ENCODE measurements around the gene PCDHA4.

The PCDHA4 gene

DNA sequence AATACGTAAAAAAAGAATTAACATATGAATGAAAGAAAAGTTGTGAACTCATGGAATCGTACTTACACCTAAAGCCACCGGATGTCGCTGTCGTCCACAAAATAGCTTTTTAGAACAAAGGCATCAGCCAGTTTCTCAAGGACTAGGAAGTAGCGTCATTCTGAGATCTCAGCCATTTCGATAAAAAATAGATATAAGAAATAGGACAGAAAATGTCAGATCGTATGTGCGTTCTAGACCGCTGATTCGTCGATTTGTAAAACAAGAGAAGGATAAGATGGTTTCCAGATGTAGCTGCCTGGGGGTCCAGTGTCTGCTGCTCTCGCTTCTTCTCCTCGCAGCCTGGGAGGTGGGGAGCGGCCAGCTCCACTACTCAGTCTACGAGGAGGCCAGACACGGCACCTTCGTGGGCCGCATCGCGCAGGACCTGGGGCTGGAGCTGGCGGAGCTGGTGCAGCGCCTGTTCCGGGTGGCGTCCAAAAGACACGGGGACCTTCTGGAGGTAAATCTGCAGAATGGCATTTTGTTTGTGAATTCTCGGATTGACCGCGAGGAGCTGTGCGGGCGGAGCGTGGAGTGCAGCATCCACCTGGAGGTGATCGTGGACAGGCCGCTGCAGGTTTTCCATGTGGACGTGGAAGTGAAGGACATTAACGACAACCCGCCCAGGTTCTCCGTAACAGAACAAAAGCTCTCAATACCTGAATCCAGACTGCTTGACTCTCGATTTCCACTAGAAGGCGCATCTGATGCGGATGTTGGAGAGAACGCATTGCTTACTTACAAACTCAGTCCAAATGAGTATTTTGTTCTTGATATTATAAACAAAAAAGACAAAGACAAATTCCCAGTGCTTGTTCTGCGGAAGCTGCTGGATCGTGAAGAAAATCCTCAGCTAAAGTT lies 49.2 kb downstream of the PCDHA4 start, which contains the start of gene PCDHA10:
TSS of gene PCDHA10 (plus strand) at position 126 of the 903 bp plus-strand sequence. CDS start at position 278, 152 bp downstream.
- H3K9ac ChIP-seq (ENCODE audit: low read depth, low read length, poor library complexity, severe bottlenecking), result no peak within 1 kb of the TSS
- H2AFZ ChIP-seq (ENCODE audit: low read length), result no peak within 1 kb of the TSS

DNA sequence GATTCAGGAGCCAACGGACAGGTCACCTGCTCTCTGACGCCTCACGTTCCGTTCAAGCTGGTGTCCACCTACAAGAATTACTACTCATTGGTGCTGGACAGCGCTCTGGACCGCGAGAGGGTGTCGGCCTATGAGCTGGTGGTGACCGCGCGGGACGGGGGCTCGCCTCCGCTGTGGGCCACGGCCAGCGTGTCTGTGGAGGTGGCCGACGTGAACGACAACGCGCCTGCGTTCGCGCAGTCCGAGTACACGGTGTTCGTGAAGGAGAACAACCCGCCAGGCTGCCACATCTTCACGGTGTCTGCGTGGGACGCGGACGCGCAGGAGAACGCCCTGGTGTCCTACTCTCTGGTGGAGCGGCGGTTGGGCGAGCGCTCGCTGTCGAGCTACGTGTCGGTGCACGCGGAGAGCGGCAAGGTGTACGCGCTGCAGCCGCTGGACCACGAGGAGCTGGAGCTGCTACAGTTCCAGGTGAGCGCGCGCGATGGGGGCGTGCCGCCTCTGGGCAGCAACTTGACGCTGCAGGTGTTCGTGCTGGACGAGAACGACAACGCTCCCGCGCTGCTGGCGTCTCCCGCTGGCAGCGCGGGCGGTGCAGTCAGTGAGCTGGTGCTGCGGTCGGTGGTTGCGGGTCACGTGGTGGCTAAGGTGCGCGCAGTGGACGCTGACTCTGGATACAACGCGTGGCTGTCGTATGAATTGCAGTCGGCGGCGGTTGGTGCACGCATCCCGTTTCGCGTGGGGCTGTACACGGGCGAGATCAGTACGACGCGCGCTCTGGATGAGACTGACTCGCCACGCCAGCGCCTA lies 50.5 kb downstream of the PCDHA4 start:
- no peaks in the 10 kb centered on the region for H3K27me3 ChIP-seq (ENCODE audit: insufficient read depth, low read length, poor library complexity, severe bottlenecking)
- H2AFZ ChIP-seq (ENCODE audit: low read length), result no peak overlapping the region
- TF ChIP-seq, protein P1, sequence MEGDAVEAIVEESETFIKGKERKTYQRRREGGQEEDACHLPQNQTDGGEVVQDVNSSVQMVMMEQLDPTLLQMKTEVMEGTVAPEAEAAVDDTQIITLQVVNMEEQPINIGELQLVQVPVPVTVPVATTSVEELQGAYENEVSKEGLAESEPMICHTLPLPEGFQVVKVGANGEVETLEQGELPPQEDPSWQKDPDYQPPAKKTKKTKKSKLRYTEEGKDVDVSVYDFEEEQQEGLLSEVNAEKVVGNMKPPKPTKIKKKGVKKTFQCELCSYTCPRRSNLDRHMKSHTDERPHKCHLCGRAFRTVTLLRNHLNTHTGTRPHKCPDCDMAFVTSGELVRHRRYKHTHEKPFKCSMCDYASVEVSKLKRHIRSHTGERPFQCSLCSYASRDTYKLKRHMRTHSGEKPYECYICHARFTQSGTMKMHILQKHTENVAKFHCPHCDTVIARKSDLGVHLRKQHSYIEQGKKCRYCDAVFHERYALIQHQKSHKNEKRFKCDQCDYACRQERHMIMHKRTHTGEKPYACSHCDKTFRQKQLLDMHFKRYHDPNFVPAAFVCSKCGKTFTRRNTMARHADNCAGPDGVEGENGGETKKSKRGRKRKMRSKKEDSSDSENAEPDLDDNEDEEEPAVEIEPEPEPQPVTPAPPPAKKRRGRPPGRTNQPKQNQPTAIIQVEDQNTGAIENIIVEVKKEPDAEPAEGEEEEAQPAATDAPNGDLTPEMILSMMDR (conservative IDR thresholded peaks at IDR 0.05; ENCODE audit: low read length), result no peak
- TF ChIP-seq EZH2phosphoT487 (IDR thresholded peaks at IDR 0.05; ENCODE audit: borderline replicate concordance), result no peak
- H3K9ac ChIP-seq (ENCODE audit: low read depth, low read length, poor library complexity, severe bottlenecking), result no peak overlapping the region
- H3K36me3 ChIP-seq (ENCODE audit: insufficient read depth, low read length), result no peaks in the 10 kb centered on the region
- no peaks in the 10 kb centered on the region for H3F3A ChIP-seq (ENCODE audit: low read depth)
- no peak overlapping the region for H3K4me2 ChIP-seq (ENCODE audit: low read depth, low read length, poor library complexity, severe bottlenecking)
- no peak overlapping the region for H3K4me3 ChIP-seq (ENCODE audit: low read length, poor library complexity, severe bottlenecking)
- H3K79me2 ChIP-seq (ENCODE audit: insufficient read depth, low read length), result no peaks in the 10 kb centered on the region
- H3K4me1 ChIP-seq (ENCODE audit: insufficient read depth, low read length, poor library complexity, severe bottlenecking), result no peaks in the 10 kb centered on the region
- H3K9me3 ChIP-seq (ENCODE audit: insufficient read depth, low read depth, low read length), result no peaks in the 10 kb centered on the region
- H3K9me2 ChIP-seq (replicated peaks; ENCODE audit: low read depth, low read length), result no peaks in the 10 kb centered on the region
- no peaks in the 10 kb centered on the region for H4K20me1 ChIP-seq (ENCODE audit: insufficient read depth, low read length, poor library complexity, severe bottlenecking)

More for the DNA sequence above, 49.2 kb downstream of the PCDHA4 start, which contains the start of gene PCDHA10:
- H3K4me2 ChIP-seq (ENCODE audit: low read depth, low read length, poor library complexity, severe bottlenecking), result no peak within 1 kb of the TSS
- H3K9me3 ChIP-seq (ENCODE audit: insufficient read depth, low read depth, low read length), result no peaks in the 10 kb centered on the region
- no peaks in the 10 kb centered on the region for H4K20me1 ChIP-seq (ENCODE audit: insufficient read depth, low read length, poor library complexity, severe bottlenecking)
- TF ChIP-seq, protein P1 (conservative IDR thresholded peaks at IDR 0.05; ENCODE audit: low read length), result peak; percentile 47
- TF ChIP-seq EZH2phosphoT487 (IDR thresholded peaks at IDR 0.05; ENCODE audit: borderline replicate concordance), result no peak
- no peaks in the 10 kb centered on the region for H3K4me1 ChIP-seq (ENCODE audit: insufficient read depth, low read length, poor library complexity, severe bottlenecking)
- no peaks in the 10 kb centered on the region for H3K79me2 ChIP-seq (ENCODE audit: insufficient read depth, low read length)
- no peaks in the 10 kb centered on the region for H3K36me3 ChIP-seq (ENCODE audit: insufficient read depth, low read length)
- no peaks in the 10 kb centered on the region for H3K27me3 ChIP-seq (ENCODE audit: insufficient read depth, low read length, poor library complexity, severe bottlenecking)
- H3K4me3 ChIP-seq (ENCODE audit: low read length, poor library complexity, severe bottlenecking), result no peak within 1 kb of the TSS
- H3K9me2 ChIP-seq (replicated peaks; ENCODE audit: low read depth, low read length), result no peaks in the 10 kb centered on the region
- H3F3A ChIP-seq (ENCODE audit: low read depth), result no peaks in the 10 kb centered on the region

DNA sequence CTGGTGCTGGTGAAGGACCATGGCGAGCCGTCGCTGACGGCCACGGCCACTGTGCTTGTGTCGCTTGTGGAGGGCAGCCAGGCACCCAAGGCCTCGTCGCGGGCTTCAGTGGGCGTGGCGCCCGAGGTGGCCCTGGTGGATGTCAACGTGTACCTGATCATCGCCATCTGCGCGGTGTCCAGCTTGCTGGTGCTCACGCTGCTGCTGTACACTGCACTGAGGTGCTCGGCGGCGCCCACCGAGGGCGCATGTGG lies 51.0 kb downstream of the PCDHA4 start:
- Histone ChIP-seq H2AFZ (ENCODE audit: low read length) (no peak overlapping the region), H3K36me3 (ENCODE audit: insufficient read depth, low read length) (no peaks in the 10 kb centered on the region), H3F3A (ENCODE audit: low read depth) (no peaks in the 10 kb centered on the region), H3K27me3 (ENCODE audit: insufficient read depth, low read length, poor library complexity, severe bottlenecking) (no peaks in the 10 kb centered on the region), H4K20me1 (ENCODE audit: insufficient read depth, low read length, poor library complexity, severe bottlenecking) (no peaks in the 10 kb centered on the region), H3K9me2 (replicated peaks; ENCODE audit: low read depth, low read length) (no peaks in the 10 kb centered on the region), H3K9me3 (ENCODE audit: insufficient read depth, low read depth, low read length) (no peaks in the 10 kb centered on the region), H3K4me1 (ENCODE audit: insufficient read depth, low read length, poor library complexity, severe bottlenecking) (no peaks in the 10 kb centered on the region), H3K79me2 (ENCODE audit: insufficient read depth, low read length) (no peaks in the 10 kb centered on the region), H3K4me3 (ENCODE audit: low read length, poor library complexity, severe bottlenecking) (no peak overlapping the region), H3K9ac (ENCODE audit: low read depth, low read length, poor library complexity, severe bottlenecking) (no peak overlapping the region), H3K4me2 (ENCODE audit: low read depth, low read length, poor library complexity, severe bottlenecking) (no peak overlapping the region)
- no peak for TF ChIP-seq EZH2phosphoT487 (IDR thresholded peaks at IDR 0.05; ENCODE audit: borderline replicate concordance)
- TF ChIP-seq, protein P1 (conservative IDR thresholded peaks at IDR 0.05; ENCODE audit: low read length), result no peak

Measured in Loucy (cell line).